Progenitor cell of endocrine pancreas (in vitro differentiated cells): ENCODE data around the gene USP13. TPM values are rescaled to one million over a fixed set of nuclear protein-coding genes. Genes with fewer than 3 reads are reported as not detected.
A peak's percentile ranks its signal among the peaks of the same experiment; 100 is the strongest.

Experiments
- DNase-seq: peaks from one replicate; pipeline ENCODE4 v3.0.0; 2021; ENCODE audit warnings: low spot score; ENCODE audit not compliant: unreplicated experiment
- H3K27ac Mint-ChIP-seq: 2 replicates; pipeline ENCODE4 v1.8.0; 2021; ENCODE audit warnings: mild to moderate bottlenecking, moderate library complexity, mixed read lengths
- H3K27me3 Mint-ChIP-seq: 2 replicates; pipeline ENCODE4 v1.8.0; 2021; ENCODE audit warnings: mixed read lengths
- H3K36me3 Mint-ChIP-seq: 2 replicates; pipeline ENCODE4 v1.8.0; 2022; ENCODE audit warnings: mixed read lengths; ENCODE audit not compliant: insufficient read depth
- H3K4me1 Mint-ChIP-seq: 2 replicates; pipeline ENCODE4 v1.8.0; 2021; ENCODE audit warnings: low read depth, mixed read lengths
- H3K4me3 Mint-ChIP-seq: 2 replicates; pipeline ENCODE4 v1.8.0; 2021; ENCODE audit warnings: low read depth, mild to moderate bottlenecking, moderate library complexity, mixed read lengths
- H3K9me3 Mint-ChIP-seq: 2 replicates; pipeline ENCODE4 v1.8.0; 2021; ENCODE audit warnings: low read depth, mixed read lengths
- total RNA-seq: library from RNA; stranded (reverse); gene quantifications from 2 replicates; pipeline ENCODE4 v1.2.1, GENCODE V29; 2021
- TF ChIP-seq, protein P1 (sequence below): fragments of 200-600 bp; sonication (generic); IDR thresholded peaks from one replicate; pipeline ENCODE4 v1.5.0; 2021; ENCODE audit warnings: antibody characterized with exemption, mild to moderate bottlenecking; ENCODE audit not compliant: unreplicated experiment

Gene USP13
- total RNA-seq, 1 donor from 2014 or later, result 10.7 TPM

- DNase-seq, result no peak
- H3K4me1 Mint-ChIP-seq, result no peaks in the 10 kb centered on the region
- no peaks in the 10 kb centered on the region for H3K9me3 Mint-ChIP-seq
- no peak overlapping the region for H3K27ac Mint-ChIP-seq
- H3K4me3 Mint-ChIP-seq, result no peak overlapping the region
- no peaks in the 10 kb centered on the region for H3K27me3 Mint-ChIP-seq
- TF ChIP-seq, protein P1, sequence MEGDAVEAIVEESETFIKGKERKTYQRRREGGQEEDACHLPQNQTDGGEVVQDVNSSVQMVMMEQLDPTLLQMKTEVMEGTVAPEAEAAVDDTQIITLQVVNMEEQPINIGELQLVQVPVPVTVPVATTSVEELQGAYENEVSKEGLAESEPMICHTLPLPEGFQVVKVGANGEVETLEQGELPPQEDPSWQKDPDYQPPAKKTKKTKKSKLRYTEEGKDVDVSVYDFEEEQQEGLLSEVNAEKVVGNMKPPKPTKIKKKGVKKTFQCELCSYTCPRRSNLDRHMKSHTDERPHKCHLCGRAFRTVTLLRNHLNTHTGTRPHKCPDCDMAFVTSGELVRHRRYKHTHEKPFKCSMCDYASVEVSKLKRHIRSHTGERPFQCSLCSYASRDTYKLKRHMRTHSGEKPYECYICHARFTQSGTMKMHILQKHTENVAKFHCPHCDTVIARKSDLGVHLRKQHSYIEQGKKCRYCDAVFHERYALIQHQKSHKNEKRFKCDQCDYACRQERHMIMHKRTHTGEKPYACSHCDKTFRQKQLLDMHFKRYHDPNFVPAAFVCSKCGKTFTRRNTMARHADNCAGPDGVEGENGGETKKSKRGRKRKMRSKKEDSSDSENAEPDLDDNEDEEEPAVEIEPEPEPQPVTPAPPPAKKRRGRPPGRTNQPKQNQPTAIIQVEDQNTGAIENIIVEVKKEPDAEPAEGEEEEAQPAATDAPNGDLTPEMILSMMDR, result no peak
- peaks cover 9% of the 10 kb centered on the region for H3K36me3 Mint-ChIP-seq
Measured at GRCh38 chr3:179717219-179717618, 64.4 kb downstream of the USP13 start.

DNA sequence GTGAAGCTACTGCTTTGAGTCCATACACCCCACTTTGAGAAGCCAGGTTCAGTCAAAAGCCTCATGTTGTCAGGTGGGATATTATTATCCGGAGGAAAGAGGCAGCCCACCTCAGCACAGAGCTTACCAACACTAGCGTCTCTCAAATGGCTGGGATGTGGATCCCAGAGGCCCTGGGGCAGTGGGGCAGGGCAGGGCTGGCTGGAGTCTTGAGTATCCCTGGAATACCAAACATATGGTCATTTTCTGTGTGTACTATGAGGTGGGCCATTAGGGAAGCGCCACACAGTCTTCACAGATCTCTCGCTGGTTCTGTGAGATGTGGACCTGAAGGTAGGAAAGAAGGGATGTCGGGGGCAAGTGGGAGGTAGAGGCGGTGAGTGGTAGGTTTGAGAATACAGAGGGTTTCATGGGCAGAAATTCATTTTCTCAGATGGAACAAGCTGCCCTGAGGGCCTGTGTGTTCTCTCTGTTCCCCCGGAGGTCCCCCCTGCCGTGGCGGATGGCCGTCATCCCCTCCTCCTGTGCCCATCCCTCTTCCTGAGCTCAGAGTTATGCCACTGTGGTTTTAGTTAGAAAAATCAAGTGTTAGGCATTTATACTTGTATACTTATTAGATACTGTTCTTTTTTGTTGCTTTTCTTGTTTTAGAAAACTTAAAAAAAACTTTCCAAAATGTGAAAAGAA is 66.4 kb downstream of the USP13 start:
- Mint-ChIP-seq H3K4me1 (no peaks in the 10 kb centered on the region), H3K9me3 (no peaks in the 10 kb centered on the region), H3K27ac (no peak overlapping the region), H3K4me3 (no peak overlapping the region), H3K27me3 (no peaks in the 10 kb centered on the region), H3K36me3 (peaks cover 15% of the 10 kb centered on the region)
- TF ChIP-seq, protein P1, result no peak
- no peak for DNase-seq

DNA sequence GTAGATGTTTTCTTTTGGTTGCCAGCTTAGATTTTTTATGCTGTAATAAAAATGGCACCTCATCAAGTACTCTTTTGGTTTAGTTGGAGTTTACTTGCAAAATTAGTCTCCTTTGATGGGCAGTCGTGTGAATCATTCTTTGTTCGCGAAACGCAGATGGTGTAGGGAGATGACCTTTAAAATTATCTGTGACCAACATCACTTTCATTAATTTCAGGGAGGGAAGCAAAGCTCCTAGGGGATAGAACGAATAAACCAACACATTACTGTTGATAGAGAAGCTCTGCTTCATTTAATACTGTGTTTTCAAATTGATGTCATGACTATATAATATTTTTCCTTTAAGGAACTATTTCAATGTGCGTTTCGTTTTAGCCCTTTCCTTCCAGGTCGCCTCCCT is 67.4 kb downstream of the USP13 start:
- no peaks in the 10 kb centered on the region for H3K9me3 Mint-ChIP-seq
- TF ChIP-seq, protein P1, result no peak
- no peak for DNase-seq
- H3K27ac Mint-ChIP-seq, result no peak overlapping the region
- H3K27me3 Mint-ChIP-seq, result no peaks in the 10 kb centered on the region
- H3K4me1 Mint-ChIP-seq, result no peaks in the 10 kb centered on the region
- H3K36me3 Mint-ChIP-seq, result peaks cover 13% of the 10 kb centered on the region
- no peak overlapping the region for H3K4me3 Mint-ChIP-seq

DNA sequence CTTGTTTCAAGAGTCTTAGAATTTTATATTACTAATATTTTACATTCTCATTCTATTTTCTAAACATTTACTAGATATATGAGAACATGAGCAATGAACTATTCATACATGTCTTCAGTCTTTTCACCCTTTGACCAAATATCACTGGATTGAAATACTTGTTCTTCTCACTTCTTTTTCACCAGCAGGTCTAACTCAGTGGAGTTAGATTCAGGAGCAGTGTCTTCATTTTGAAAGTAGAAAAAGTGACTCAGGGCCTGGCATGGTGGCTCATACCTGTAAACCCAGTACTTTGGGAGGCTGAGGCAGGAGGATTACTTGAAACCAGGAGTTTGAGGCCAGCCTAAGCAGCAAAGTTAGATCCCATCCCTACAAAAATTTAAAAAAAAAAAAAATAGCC is 70.8 kb downstream of the USP13 start:
- Mint-ChIP-seq H3K9me3 (no peaks in the 10 kb centered on the region), H3K4me3 (no peak overlapping the region), H3K27ac (no peak overlapping the region), H3K27me3 (no peaks in the 10 kb centered on the region), H3K4me1 (no peaks in the 10 kb centered on the region), H3K36me3 (peaks cover 22% of the 10 kb centered on the region)
- no peak for DNase-seq
- TF ChIP-seq, protein P1, result no peak

DNA sequence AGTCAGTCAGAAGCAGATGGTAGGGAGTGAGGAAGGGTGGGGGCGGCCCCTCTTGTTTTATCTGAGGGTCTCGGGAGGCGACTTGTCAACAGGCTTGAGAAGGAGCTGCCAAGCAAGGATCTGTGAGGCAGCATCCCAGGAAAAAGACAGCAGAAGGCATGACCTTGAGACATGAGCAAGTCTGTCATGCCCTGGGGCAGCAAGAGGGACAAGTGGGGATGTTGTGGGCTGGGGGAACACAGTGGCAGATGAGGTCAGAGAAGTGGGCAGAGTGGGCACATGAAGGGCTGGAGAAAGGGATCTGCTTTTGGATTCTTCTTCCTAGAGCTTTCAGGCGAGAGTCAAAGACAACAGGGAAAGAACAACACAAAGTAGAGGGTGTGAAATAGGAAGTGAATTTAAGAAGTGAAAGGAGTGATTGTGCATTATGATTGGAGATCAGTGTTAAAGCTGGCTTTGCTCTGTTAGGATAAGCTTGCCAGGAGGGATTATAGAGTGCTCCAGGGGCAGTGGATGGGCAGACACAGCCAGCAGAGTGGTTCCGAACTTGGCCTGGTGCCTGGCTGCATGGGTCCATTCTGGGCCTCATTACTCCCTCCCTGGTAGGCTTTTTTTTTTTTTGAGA is 73.3 kb downstream of the USP13 start:
- Mint-ChIP-seq H3K27ac (peak overlapping the region; percentile 22), H3K4me3 (no peak overlapping the region), H3K36me3 (peaks cover 23% of the 10 kb centered on the region)

More for the DNA sequence above, 73.3 kb downstream of the USP13 start:
- Mint-ChIP-seq H3K27me3 (no peaks in the 10 kb centered on the region), H3K9me3 (no peaks in the 10 kb centered on the region), H3K4me1 (no peaks in the 10 kb centered on the region)
- TF ChIP-seq, protein P1, result no peak
- DNase-seq, result no peak
